ENCODE data around the gene RNASE13.

DNA sequence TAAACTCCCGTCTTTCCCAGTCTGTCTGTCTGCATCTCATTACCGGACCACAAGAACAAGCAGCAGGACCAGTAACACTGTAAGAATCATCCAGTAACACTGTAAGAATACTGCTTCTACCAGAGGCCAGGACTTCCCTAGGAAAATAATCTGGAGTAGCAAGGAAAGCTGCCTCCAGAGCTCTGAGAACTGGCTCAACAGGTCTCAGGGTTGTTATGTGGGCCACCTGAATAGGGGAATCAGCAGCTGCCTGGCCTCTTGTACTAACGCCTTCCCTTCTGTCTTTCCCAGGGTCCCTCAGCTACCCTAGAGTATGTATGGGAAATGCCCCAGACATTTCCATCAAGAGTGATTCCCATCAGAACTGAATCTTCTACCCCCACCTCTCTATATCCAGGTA, 36.5 kb downstream of the RNASE13 start:
- TF ChIP-seq, protein P1, sequence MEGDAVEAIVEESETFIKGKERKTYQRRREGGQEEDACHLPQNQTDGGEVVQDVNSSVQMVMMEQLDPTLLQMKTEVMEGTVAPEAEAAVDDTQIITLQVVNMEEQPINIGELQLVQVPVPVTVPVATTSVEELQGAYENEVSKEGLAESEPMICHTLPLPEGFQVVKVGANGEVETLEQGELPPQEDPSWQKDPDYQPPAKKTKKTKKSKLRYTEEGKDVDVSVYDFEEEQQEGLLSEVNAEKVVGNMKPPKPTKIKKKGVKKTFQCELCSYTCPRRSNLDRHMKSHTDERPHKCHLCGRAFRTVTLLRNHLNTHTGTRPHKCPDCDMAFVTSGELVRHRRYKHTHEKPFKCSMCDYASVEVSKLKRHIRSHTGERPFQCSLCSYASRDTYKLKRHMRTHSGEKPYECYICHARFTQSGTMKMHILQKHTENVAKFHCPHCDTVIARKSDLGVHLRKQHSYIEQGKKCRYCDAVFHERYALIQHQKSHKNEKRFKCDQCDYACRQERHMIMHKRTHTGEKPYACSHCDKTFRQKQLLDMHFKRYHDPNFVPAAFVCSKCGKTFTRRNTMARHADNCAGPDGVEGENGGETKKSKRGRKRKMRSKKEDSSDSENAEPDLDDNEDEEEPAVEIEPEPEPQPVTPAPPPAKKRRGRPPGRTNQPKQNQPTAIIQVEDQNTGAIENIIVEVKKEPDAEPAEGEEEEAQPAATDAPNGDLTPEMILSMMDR (IDR thresholded peaks at IDR 0.05), result no peak
- TF ChIP-seq EP300 (IDR thresholded peaks at IDR 0.05; ENCODE audit: low read depth) (no peak), POLR2A (IDR thresholded peaks at IDR 0.05) (no peak), POLR2AphosphoS5 (IDR thresholded peaks at IDR 0.05) (no peak)
